ENCODE data around the gene SIGLEC15. TPM values are rescaled to one million over a fixed set of nuclear protein-coding genes. Genes with fewer than 3 reads are reported as not detected.

Gene SIGLEC15
- total RNA-seq, 1 experiment from 2014 or later = 0.13 TPM

GRCh38 chr18:45863469-45863868 lies 38.0 kb downstream of the SIGLEC15 start:
- Histone ChIP-seq H2BK120ac (ENCODE audit: low read depth, low read length, poor library complexity, severe bottlenecking) (no peak overlapping the region), H2BK20ac (ENCODE audit: low read depth, low read length, poor library complexity, severe bottlenecking) (no peak overlapping the region), H3K4me1 (ENCODE audit: insufficient read depth, low read length) (no peaks in the 10 kb centered on the region), H3K4me2 (ENCODE audit: insufficient read depth, insufficient read length, low read length) (no peak overlapping the region), H3K27ac (ENCODE audit: insufficient read length, low read depth, low read length) (no peak overlapping the region), H3K14ac (ENCODE audit: insufficient read depth, low read length) (no peak overlapping the region), H3T11ph (ENCODE audit: low read length) (no peak overlapping the region), H4K20me1 (ENCODE audit: control insufficient read depth, insufficient read depth, insufficient read length) (no peaks in the 10 kb centered on the region), H3K23ac (ENCODE audit: insufficient read length, low read depth, low read length) (no peak overlapping the region), H3K18ac (ENCODE audit: insufficient read length, low read depth, low read length) (no peak overlapping the region), H2BK12ac (ENCODE audit: insufficient read length, low read depth, low read length) (no peak overlapping the region), H3K23me2 (ENCODE audit: insufficient read length, low read depth, low read length, poor library complexity, severe bottlenecking) (no peaks in the 10 kb centered on the region), H3K9ac (ENCODE audit: extremely low read depth, insufficient read length, low read length) (no peak overlapping the region), H2AFZ (ENCODE audit: low read length) (no peak overlapping the region), H2BK5ac (ENCODE audit: insufficient read length, low read length) (no peak overlapping the region), H3K9me3 (ENCODE audit: control insufficient read depth, low read depth, low read length) (no peaks in the 10 kb centered on the region), H3K56ac (ENCODE audit: insufficient read length, low read depth, low read length) (no peak overlapping the region), H3K4ac (ENCODE audit: low read depth, low read length) (no peak overlapping the region), H4K91ac (ENCODE audit: insufficient read length, low read depth, low read length) (no peak overlapping the region), H2BK15ac (ENCODE audit: low read depth, low read length) (no peak overlapping the region), H3K79me2 (ENCODE audit: insufficient read depth, low read length) (no peaks in the 10 kb centered on the region), H3K27me3 (ENCODE audit: insufficient read depth, low read length) (no peaks in the 10 kb centered on the region), H4K5ac (ENCODE audit: insufficient read length, low read depth, low read length) (no peak overlapping the region), H3K79me1 (ENCODE audit: insufficient read depth, low read depth, low read length, poor library complexity, severe bottlenecking) (no peaks in the 10 kb centered on the region), H4K8ac (replicated peaks; ENCODE audit: insufficient read length, low read depth, low read length) (no peak overlapping the region), H2AK5ac (ENCODE audit: insufficient read length, low read length) (no peak overlapping the region)
- no peak for TF ChIP-seq CTCF (conservative IDR thresholded peaks at IDR 0.05)
- H3K9me3 Mint-ChIP-seq = peaks cover 0 to 3% of the 10 kb centered on the region in 2 experiments; a peak in 1 of 5 replicates
- DNase-seq = no peak
- no peaks in the 10 kb centered on the region for H3K27me3 Mint-ChIP-seq (ENCODE audit: low read depth)
- no CpG with 5 or more reads among the region's 1 CpG for WGBS (ENCODE audit: extremely low coverage, insufficient read length, low lambda C conversion rate)
- H3K36me3 Mint-ChIP-seq (ENCODE audit: insufficient read depth in 1 of 3, low read depth in 3 of 3) = peaks cover 15 to 74% (median 45%) of the 10 kb centered on the region in 3 experiments; a peak in 6 of 7 replicates
- H3K27ac Mint-ChIP-seq = no peak overlapping the region; a peak in 1 of 7 replicates
- H3K4me1 Mint-ChIP-seq = no peaks in the 10 kb centered on the region
- no peak overlapping the region for H3K4me3 Mint-ChIP-seq

Data from H9 (cell line).